Fibroblast of villous mesenchyme (primary cell): ENCODE results near the gene RC3H2. TPM values are rescaled to one million over a fixed set of nuclear protein-coding genes. Genes with fewer than 3 reads are reported as not detected.

Experiments
- DNase-seq: peaks from one replicate; pipeline ENCODE4 v3.0.0-alpha.2; 2010; ENCODE audit warnings: low read depth
- H3K4me3 ChIP-seq: 2 replicates; pipeline ENCODE4 v1.5.1; 2011; ENCODE audit warnings: low read depth, mild to moderate bottlenecking, low read length
- total RNA-seq: library from RNA; depleted of rRNA; stranded (reverse); fragments of >200 nt; gene quantifications from 2 replicates; pipeline ENCODE4 v1.2.3, GENCODE V29; 2012
- TF ChIP-seq, protein P1 (sequence below): IDR thresholded peaks from 2 replicates; pipeline ENCODE4 v1.5.1; 2012; ENCODE audit warnings: low read depth, mild to moderate bottlenecking, low read length; ENCODE audit not compliant: insufficient read depth

RC3H2 gene
- total RNA-seq, 1 donor: 67.8 TPM

DNA sequence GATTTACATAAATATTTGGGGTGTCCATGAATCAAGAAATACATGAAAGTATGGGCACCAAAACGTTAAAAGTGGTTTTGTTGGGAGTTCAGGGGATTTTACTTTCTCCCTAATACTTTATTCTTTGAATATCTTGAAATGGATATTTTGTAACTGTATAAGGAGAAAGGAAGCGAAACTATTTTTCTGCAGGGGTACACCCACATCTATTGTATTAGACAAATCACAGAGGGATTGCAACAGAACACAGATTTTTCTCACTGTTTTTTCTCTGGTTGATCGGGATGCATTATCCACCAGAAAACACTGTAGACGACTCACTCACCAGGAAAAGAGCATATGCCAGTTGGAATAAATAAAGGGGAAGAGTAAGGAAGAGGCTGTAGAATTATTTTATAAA, 34.4 kb upstream of the RC3H2 start:
- DNase-seq: no peak
- H3K4me3 ChIP-seq: no peak overlapping the region
- TF ChIP-seq, protein P1, sequence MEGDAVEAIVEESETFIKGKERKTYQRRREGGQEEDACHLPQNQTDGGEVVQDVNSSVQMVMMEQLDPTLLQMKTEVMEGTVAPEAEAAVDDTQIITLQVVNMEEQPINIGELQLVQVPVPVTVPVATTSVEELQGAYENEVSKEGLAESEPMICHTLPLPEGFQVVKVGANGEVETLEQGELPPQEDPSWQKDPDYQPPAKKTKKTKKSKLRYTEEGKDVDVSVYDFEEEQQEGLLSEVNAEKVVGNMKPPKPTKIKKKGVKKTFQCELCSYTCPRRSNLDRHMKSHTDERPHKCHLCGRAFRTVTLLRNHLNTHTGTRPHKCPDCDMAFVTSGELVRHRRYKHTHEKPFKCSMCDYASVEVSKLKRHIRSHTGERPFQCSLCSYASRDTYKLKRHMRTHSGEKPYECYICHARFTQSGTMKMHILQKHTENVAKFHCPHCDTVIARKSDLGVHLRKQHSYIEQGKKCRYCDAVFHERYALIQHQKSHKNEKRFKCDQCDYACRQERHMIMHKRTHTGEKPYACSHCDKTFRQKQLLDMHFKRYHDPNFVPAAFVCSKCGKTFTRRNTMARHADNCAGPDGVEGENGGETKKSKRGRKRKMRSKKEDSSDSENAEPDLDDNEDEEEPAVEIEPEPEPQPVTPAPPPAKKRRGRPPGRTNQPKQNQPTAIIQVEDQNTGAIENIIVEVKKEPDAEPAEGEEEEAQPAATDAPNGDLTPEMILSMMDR: no peak

DNA sequence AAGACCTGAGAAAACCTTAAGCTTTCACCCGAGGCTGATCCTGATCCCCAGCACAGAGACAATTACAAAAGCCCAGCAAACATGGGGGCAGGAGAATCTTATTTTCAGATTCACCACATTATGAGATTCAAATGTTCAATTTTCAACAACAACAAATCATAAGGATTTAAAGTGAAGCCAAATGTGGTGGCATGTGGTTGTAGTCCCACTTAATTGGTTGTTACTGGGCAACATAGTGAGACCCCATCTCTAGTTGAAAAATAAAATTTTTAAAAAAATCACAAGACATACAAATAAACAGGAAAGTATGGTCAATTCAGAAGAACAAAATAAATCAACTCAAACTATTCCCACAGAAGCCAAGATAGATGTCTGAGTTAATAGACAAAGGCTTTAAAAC, 31.7 kb upstream of the RC3H2 start:
- DNase-seq: no peak
- TF ChIP-seq, protein P1: no peak
- no peak overlapping the region for H3K4me3 ChIP-seq

DNA sequence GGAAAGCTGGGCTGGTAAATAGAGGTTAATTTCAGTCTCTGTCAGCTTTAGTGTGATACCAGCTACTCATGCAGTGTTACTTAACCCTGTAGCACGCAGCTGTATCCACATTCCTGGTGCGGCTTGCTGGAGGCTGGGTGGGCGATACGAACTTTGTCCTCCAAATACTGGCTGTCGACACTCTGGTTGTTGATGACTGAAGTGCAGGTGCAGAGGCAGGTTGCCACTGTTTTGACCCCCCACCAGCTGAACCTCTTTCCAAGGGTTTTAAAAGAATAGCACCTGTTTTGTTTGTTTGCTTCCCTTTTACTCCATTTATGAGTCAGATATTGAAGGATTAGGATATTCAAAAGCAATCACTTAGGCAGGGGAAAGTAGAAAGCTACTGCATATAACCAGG, 31.3 kb upstream of the RC3H2 start:
- no peak for DNase-seq
- TF ChIP-seq, protein P1: no peak
- no peak overlapping the region for H3K4me3 ChIP-seq

DNA sequence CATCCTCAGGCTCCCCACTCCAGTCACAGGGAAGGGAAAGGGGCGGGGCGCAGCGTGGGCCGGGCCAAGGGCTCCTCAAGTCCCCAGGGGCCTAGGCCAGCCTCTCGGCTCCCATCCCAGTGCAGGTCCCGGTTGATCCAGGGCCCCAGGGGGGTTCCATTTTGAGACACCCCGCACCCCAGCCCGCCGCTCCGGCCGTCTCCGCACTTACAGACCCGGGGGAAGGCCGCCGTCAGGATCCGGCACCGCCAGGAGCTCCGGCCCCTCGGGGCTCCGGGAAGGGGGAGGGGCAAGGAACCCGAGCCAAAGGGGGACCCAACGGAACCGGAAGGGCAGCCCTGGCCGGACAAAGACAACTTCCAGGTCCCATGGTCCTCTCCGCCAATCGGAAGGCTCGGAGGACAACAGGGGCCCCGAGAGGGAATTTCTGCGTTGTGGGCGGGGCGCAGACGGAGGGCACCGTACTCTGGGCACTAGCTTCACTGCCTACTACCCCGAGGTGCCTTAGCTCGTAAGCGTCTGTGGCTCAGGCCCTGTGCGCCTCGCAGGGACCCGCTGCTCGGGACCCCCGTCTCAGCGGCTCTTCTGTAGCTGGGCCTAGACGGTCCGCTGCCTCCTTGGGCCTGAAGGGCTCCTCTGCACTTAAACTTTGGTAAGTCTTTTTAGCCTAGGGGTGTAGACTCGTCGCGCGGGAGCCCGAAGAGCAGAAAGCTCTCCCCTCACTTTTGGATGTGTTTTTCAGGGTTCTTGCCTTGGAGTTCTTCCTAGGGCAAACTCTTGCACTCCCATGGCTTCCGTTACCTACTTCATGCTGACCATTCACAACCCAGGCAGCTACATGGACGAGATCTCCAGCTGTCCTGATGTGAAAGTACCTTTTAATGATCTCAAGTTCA, 26.3 kb upstream of the RC3H2 start, which contains the start of gene ZBTB26:
ZBTB26 (minus strand) TSS at position 287 of the 896 bp plus-strand sequence. CDS start 11,578 bp downstream, outside the sequence.
- peak; percentile 93 for DNase-seq
- TF ChIP-seq, protein P1: no peak
- peak within 1 kb of the TSS; percentile 86 for H3K4me3 ChIP-seq

DNA sequence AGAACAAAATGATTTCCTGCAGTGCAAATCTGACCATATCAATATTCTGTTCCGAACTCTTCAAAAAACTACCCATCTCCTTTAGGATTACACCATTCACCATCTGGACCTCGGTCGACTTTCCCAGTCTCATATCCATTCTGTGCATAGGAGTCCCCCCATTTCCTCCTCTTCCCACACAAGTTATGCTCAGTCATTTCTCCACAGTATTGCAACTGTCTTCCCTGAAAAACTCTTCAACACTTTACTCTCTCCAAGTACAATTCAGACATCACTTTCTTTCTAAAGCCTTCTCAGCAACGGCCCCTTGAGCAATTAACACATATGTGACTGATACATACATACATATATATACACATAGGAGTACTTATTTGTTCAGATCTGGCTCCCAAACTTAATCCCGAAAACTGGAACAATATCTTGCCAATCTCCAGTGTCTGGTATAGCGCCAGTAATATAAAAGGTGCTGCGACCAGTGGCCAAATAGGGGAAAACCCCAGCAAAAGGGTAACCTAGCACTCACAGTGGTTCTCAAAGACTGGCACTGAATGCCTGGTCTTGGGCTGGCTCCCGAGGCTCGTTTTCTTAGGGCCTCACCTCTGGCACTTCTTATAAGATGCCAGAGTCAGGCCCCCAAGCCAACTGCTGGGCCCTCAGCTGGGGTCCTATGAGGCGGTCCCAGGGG, 25.5 kb upstream of the RC3H2 start:
- peak overlapping the region; percentile 86 for H3K4me3 ChIP-seq
- DNase-seq: no peak
- TF ChIP-seq, protein P1: no peak

DNA sequence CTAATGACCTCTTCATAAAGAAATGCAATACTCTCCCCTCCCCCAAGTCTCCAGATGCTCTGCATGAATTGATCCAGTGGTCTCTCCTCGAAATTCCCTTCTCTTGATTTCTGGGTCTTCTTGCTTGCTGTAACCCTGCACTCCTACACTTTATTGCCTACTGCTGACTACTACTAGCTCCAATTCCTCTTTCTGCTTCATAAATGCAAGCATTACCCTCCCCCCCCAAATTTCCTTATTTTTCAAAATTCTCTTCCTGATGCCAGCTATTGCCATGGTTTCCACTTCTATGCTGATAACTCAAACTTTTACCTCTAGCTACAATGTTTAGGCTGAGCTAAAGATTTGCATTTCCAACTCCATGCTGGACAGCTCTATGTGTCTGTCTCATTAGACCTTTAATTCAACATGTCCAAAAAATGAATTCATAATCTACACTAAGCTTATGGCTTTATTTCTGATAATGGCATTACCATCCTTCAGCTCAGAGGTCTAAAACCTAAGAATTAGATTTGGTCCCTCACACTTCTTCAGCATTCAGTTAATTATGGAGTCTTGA, 24.7 kb upstream of the RC3H2 start:
- no peak overlapping the region for H3K4me3 ChIP-seq
- DNase-seq: no peak
- TF ChIP-seq, protein P1: no peak
